ENCODE data around the gene ARL13B. TPM values are rescaled to one million over a fixed set of nuclear protein-coding genes. Genes with fewer than 3 reads are reported as not detected.

ARL13B gene
- total and polyA plus RNA-seq, 2 of the 4 experiments (the other 2 are of a cell fraction) = 2.7 to 3.0 TPM

- H3K4me3 ChIP-seq (ENCODE audit: insufficient read depth, low read depth, low read length) = no peak overlapping the region
- H3K14ac ChIP-seq (replicated peaks; ENCODE audit: low read depth, low read length) = no peak overlapping the region
- H3K36me3 ChIP-seq (ENCODE audit: control insufficient read depth, insufficient read depth, low read length) = peaks cover 7% of the 10 kb centered on the region
- no peak overlapping the region for H4K5ac ChIP-seq (ENCODE audit: low read depth, low read length)
- DNase-seq (no peak), ATAC-seq (ENCODE audit: low read depth) (no peak)
- H3K27ac ChIP-seq (ENCODE audit: insufficient read depth, low read length) = no peak overlapping the region
- no peak overlapping the region for H3K4ac ChIP-seq (ENCODE audit: low read depth, low read length)
- H4K8ac ChIP-seq (ENCODE audit: low read depth in 2 of 2, low read length in 2 of 2) = no peak overlapping the region
- POLR2A ChIA-PET (ENCODE audit: unreplicated experiment) = no interaction called here
- H3K23ac ChIP-seq (ENCODE audit: low read depth, low read length) = no peak overlapping the region
- no peak overlapping the region for H2AFZ ChIP-seq (replicated peaks; ENCODE audit: low read length, poor library complexity)
- BruUV-seq (replicated peaks) = no TSS peak
- H2BK20ac ChIP-seq (ENCODE audit: low read depth, low read length) = no peak overlapping the region
- no peaks in the 10 kb centered on the region for H3K27me3 ChIP-seq (ENCODE audit: control insufficient read depth, insufficient read depth, low read length)
- H3K79me1 ChIP-seq (ENCODE audit: low read depth in 1 of 2, low read length in 2 of 2) = no peaks in the 10 kb centered on the region; a peak in 1 of 4 replicates
- WGBS, 2 experiments (ENCODE audit: extremely low coverage in 2 of 2, insufficient read length in 1 of 2) = no CpG with 5 or more reads among the region's 8 CpGs
- dilution Hi-C loops (cut with HindIII; ENCODE audit: low sequenced_read_pairs, unreplicated experiment) (no loop called here), intact Hi-C loops (cut with micrococcal nuclease) (no loop called here), in situ Hi-C loops (cut with MboI; ENCODE audit: low sequenced_read_pairs) (no loop called here)
- H3K56ac ChIP-seq (ENCODE audit: extremely low read depth, insufficient read depth, low read length) = no peak overlapping the region
- no peaks in the 10 kb centered on the region for H3K9me3 ChIP-seq (ENCODE audit: control insufficient read depth, insufficient read depth, low read length)
- CTCF ChIA-PET = interaction anchor here (2.4 kb wide), 1 partner anchor 13 kb away, joined by 9 read pairs; no protein-coding TSS in a partner anchor
- H2BK5ac ChIP-seq (ENCODE audit: low read depth, low read length, poor library complexity, severe bottlenecking) = no peak overlapping the region
- no peak overlapping the region for H2BK120ac ChIP-seq (ENCODE audit: low read depth, low read length)
- H4K91ac ChIP-seq (ENCODE audit: insufficient read depth, low read depth, low read length) = no peak overlapping the region
- H2BK15ac ChIP-seq (ENCODE audit: low read depth, low read length) = no peak overlapping the region
- H3K9ac ChIP-seq (ENCODE audit: low read depth, low read length) = no peak overlapping the region
- no peak overlapping the region for H3K4me2 ChIP-seq (ENCODE audit: low read depth, low read length)
- no peak overlapping the region for H3K18ac ChIP-seq (ENCODE audit: low read depth, low read length)
- no peaks in the 10 kb centered on the region for H3K4me1 ChIP-seq (ENCODE audit: control insufficient read depth, insufficient read depth, low read length)
- H3K9me1 ChIP-seq (ENCODE audit: insufficient read depth, low read length) = no peaks in the 10 kb centered on the region
- TF ChIP-seq CEBPB (IDR thresholded peaks at IDR 0.05; ENCODE audit: low read depth, low read length) (no peak), MAFK (IDR thresholded peaks at IDR 0.05; ENCODE audit: low read depth, low read length) (no peak), RFX5 (IDR thresholded peaks at IDR 0.05; ENCODE audit: low read depth, low read length) (no peak), MXI1 (IDR thresholded peaks at IDR 0.05; ENCODE audit: borderline replicate concordance, low read depth, low read length) (no peak), SMC3 (IDR thresholded peaks at IDR 0.05; ENCODE audit: low read depth, low read length) (no peak), CHD1 (IDR thresholded peaks at IDR 0.05; ENCODE audit: low read depth, low read length) (no peak), NFE2L2 (IDR thresholded peaks at IDR 0.05; ENCODE audit: low read depth, low read length) (no peak), CTCF (conservative IDR thresholded peaks at IDR 0.05; ENCODE audit: low read depth, low read length) (no peak), FOS (IDR thresholded peaks at IDR 0.05; ENCODE audit: low read depth, low read length) (no peak), POLR2A (IDR thresholded peaks at IDR 0.05; ENCODE audit: low read depth, low read length) (no peak), ELK1 (IDR thresholded peaks at IDR 0.05; ENCODE audit: borderline replicate concordance, low read depth, low read length) (no peak), BHLHE40 (IDR thresholded peaks at IDR 0.05; ENCODE audit: low read depth, low read length) (no peak), RAD21 (IDR thresholded peaks at IDR 0.05; ENCODE audit: low read length) (no peak), RCOR1 (IDR thresholded peaks at IDR 0.05; ENCODE audit: insufficient replicate concordance, low read length) (no peak), USF2 (IDR thresholded peaks at IDR 0.05; ENCODE audit: low read depth, low read length) (no peak), MAZ (IDR thresholded peaks at IDR 0.05; ENCODE audit: borderline replicate concordance, low read depth, low read length) (no peak)
- H4K20me1 ChIP-seq (ENCODE audit: insufficient read depth, low read length) = no peaks in the 10 kb centered on the region
- H2AK9ac ChIP-seq (replicated peaks; ENCODE audit: low read depth, low read length, poor library complexity) = no peak overlapping the region
- no peak overlapping the region for H2AK5ac ChIP-seq (ENCODE audit: low read depth, low read length)
Measured at GRCh38 chr3:94082391-94082937, 102.5 kb downstream of the ARL13B start.

Data from IMR-90 (cell line).